H9 (cell line): ENCODE results near the gene SNX25. TPM values are rescaled to one million over a fixed set of nuclear protein-coding genes. Genes with fewer than 3 reads are reported as not detected.

Experiments
- DNase-seq: peaks from one replicate; pipeline ENCODE4 v3.0.0-alpha.2; 2017
- H2AFZ ChIP-seq: one replicate; pipeline ENCODE4 v1.6.1; 2013; ENCODE audit warnings: mild to moderate bottlenecking, low read length, control low read depth, moderate library complexity
- H2AK5ac ChIP-seq: 2 replicates; pipeline ENCODE4 v1.6.1; 2013; ENCODE audit warnings: low read length, control low read depth, mixed read lengths; ENCODE audit not compliant: insufficient read length
- H2BK120ac ChIP-seq: one replicate; pipeline ENCODE4 v1.6.1; 2013; ENCODE audit warnings: low read depth, mild to moderate bottlenecking, low read length, control low read depth, inconsistent platforms; ENCODE audit not compliant: poor library complexity, severe bottlenecking
- H2BK12ac ChIP-seq: 2 replicates; pipeline ENCODE4 v1.6.1; 2013; ENCODE audit warnings: low read length, control low read depth, mixed read lengths, low read depth; ENCODE audit not compliant: insufficient read length
- H2BK15ac ChIP-seq: 2 replicates; pipeline ENCODE4 v1.6.1; 2013; ENCODE audit warnings: low read depth, low read length, control low read depth
- H2BK20ac ChIP-seq: one replicate; pipeline ENCODE4 v1.6.1; 2013; ENCODE audit warnings: low read depth, mild to moderate bottlenecking, low read length, control low read depth, inconsistent platforms; ENCODE audit not compliant: poor library complexity, severe bottlenecking
- H2BK5ac ChIP-seq: 2 replicates; pipeline ENCODE4 v1.6.1; 2013; ENCODE audit warnings: low read length, control low read depth, mixed read lengths; ENCODE audit not compliant: insufficient read length
- H3K14ac ChIP-seq: 2 replicates; pipeline ENCODE4 v1.6.1; 2013; ENCODE audit warnings: low read length, control low read depth; ENCODE audit not compliant: insufficient read depth
- H3K18ac ChIP-seq: 2 replicates; pipeline ENCODE4 v1.6.1; 2013; ENCODE audit warnings: low read depth, mild to moderate bottlenecking, mixed read lengths, low read length, control low read depth; ENCODE audit not compliant: insufficient read length
- H3K23ac ChIP-seq: 2 replicates; pipeline ENCODE4 v1.6.1; 2013; ENCODE audit warnings: low read length, control low read depth, mixed read lengths, low read depth; ENCODE audit not compliant: insufficient read length
- H3K23me2 ChIP-seq: 2 replicates; pipeline ENCODE4 v1.6.1; 2013; ENCODE audit warnings: low read depth, mild to moderate bottlenecking, mixed read lengths, low read length, control low read depth; ENCODE audit not compliant: insufficient read length, poor library complexity, severe bottlenecking
- H3K27ac ChIP-seq: 2 replicates; pipeline ENCODE4 v1.5.1; 2013; ENCODE audit warnings: low read length, control low read depth, mixed read lengths, low read depth; ENCODE audit not compliant: insufficient read length
- H3K27me3 ChIP-seq: 2 replicates; pipeline ENCODE4 v1.6.1; 2013; ENCODE audit warnings: low read length, control low read depth, inconsistent platforms; ENCODE audit not compliant: insufficient read depth
- H3K4ac ChIP-seq: 2 replicates; pipeline ENCODE4 v1.6.1; 2013; ENCODE audit warnings: low read depth, mild to moderate bottlenecking, control low read depth, inconsistent platforms, low read length, moderate library complexity
- H3K4me1 ChIP-seq: 2 replicates; pipeline ENCODE4 v1.6.1; 2013; ENCODE audit warnings: low read length, control low read depth, inconsistent platforms; ENCODE audit not compliant: insufficient read depth
- H3K4me2 ChIP-seq: 2 replicates; pipeline ENCODE4 v1.6.1; 2013; ENCODE audit warnings: low read length, control low read depth, mixed read lengths; ENCODE audit not compliant: insufficient read length, insufficient read depth
- H3K56ac ChIP-seq: 2 replicates; pipeline ENCODE4 v1.6.1; 2013; ENCODE audit warnings: low read depth, mild to moderate bottlenecking, mixed read lengths, low read length, control low read depth; ENCODE audit not compliant: insufficient read length
- H3K79me1 ChIP-seq: 2 replicates; pipeline ENCODE4 v1.6.1; 2013; ENCODE audit warnings: low read depth, mild to moderate bottlenecking, moderate library complexity, low read length, control low read depth, inconsistent platforms; ENCODE audit not compliant: insufficient read depth, poor library complexity, severe bottlenecking
- H3K79me2 ChIP-seq: 2 replicates; pipeline ENCODE4 v1.6.1; 2013; ENCODE audit warnings: low read length, control low read depth, inconsistent platforms; ENCODE audit not compliant: insufficient read depth
- H3K9ac ChIP-seq: 2 replicates; pipeline ENCODE4 v1.6.1; 2013; ENCODE audit warnings: low read length, control low read depth, mixed read lengths; ENCODE audit not compliant: insufficient read length; ENCODE audit errors: extremely low read depth
- H3K9me3 ChIP-seq: one replicate; pipeline ENCODE4 v1.6.1; 2013; ENCODE audit warnings: low read depth, low read length, inconsistent platforms; ENCODE audit not compliant: control insufficient read depth
- H3T11ph ChIP-seq: one replicate; pipeline ENCODE4 v1.6.1; 2013; ENCODE audit warnings: mild to moderate bottlenecking, low read length, control low read depth, inconsistent platforms
- H4K20me1 ChIP-seq: one replicate; pipeline ENCODE4 v1.6.1; 2013; ENCODE audit not compliant: control insufficient read depth, insufficient read length, insufficient read depth
- H4K5ac ChIP-seq: 2 replicates; pipeline ENCODE4 v1.6.1; 2013; ENCODE audit warnings: low read depth, mild to moderate bottlenecking, mixed read lengths, low read length, control low read depth; ENCODE audit not compliant: insufficient read length
- H4K8ac ChIP-seq: replicated peaks from 2 replicates; pipeline ENCODE4 v1.6.1; 2013; ENCODE audit warnings: low read length, control low read depth, mixed read lengths, low read depth; ENCODE audit not compliant: insufficient read length
- H4K91ac ChIP-seq: 2 replicates; pipeline ENCODE4 v1.6.1; 2013; ENCODE audit warnings: low read depth, mild to moderate bottlenecking, moderate library complexity, mixed read lengths, low read length, control low read depth; ENCODE audit not compliant: insufficient read length
- H3K27ac Mint-ChIP-seq, 3 experiments: 2 replicates in 2 of 3; 3 replicates in 1 of 3; pipeline ENCODE4 v1.8.0; 2020 to 2021; ENCODE audit warnings: mixed read lengths in 3 of 3, mild to moderate bottlenecking in 1 of 3, moderate library complexity in 1 of 3
- H3K27me3 Mint-ChIP-seq: 2 replicates; pipeline ENCODE4 v1.8.0; 2021; ENCODE audit warnings: low read depth, mild to moderate bottlenecking, moderate library complexity, mixed read lengths
- H3K36me3 Mint-ChIP-seq, 3 experiments: 2 replicates in 2 of 3; 3 replicates in 1 of 3; pipeline ENCODE4 v1.8.0; 2020 to 2021; ENCODE audit warnings: low read depth in 3 of 3, mixed read lengths in 3 of 3; ENCODE audit not compliant: insufficient read depth in 1 of 3
- H3K4me1 Mint-ChIP-seq, 2 experiments: 2 replicates each; pipeline ENCODE4 v1.8.0; 2020; ENCODE audit warnings: mixed read lengths in 2 of 2
- H3K4me3 Mint-ChIP-seq, 2 experiments: 2 replicates in 1 of 2; 3 replicates in 1 of 2; pipeline ENCODE4 v1.8.0; 2020 to 2021; ENCODE audit warnings: mild to moderate bottlenecking in 2 of 2, mixed read lengths in 2 of 2, moderate library complexity in 1 of 2
- H3K9me3 Mint-ChIP-seq, 2 experiments: 2 replicates in 1 of 2; 3 replicates in 1 of 2; pipeline ENCODE4 v1.8.0; 2020; ENCODE audit warnings: mild to moderate bottlenecking in 2 of 2, mixed read lengths in 2 of 2, moderate library complexity in 1 of 2
- CTCF ChIP-seq: fragments of 200-600 bp; sonication (generic); conservative IDR thresholded peaks from 3 replicates; pipeline ENCODE4 v1.8.0; 2021; ENCODE audit warnings: antibody characterized with exemption, mild to moderate bottlenecking
- WGBS: extraction: QIAGEN DNeasy Blood & Tissue Kit; methylation state at CpG from one replicate; pipeline ENCODE4 v1.1.7; 2013; ENCODE audit warnings: missing lambda C conversion rate, low lambda C conversion rate, mixed read lengths; ENCODE audit not compliant: insufficient read length; ENCODE audit errors: extremely low coverage; 5-methylcytosine and 5-hydroxymethylcytosine counted together
- total RNA-seq: library from RNA; stranded (reverse); gene quantifications from 2 replicates; pipeline ENCODE4 v1.2.1, GENCODE V29; 2021

SNX25 gene
- total RNA-seq, 1 experiment from 2014 or later = 28.2 TPM

GRCh38 chr4:185182239-185182638 lies 27.2 kb upstream of the SNX25 start:
- no peak overlapping the region for H2AFZ ChIP-seq
- no peak overlapping the region for H2BK12ac ChIP-seq
- no peak overlapping the region for H2AK5ac ChIP-seq
- H3K18ac ChIP-seq = no peak overlapping the region
- H3K4ac ChIP-seq = no peak overlapping the region
- H3K9me3 ChIP-seq = no peaks in the 10 kb centered on the region
- no peak overlapping the region for H3K14ac ChIP-seq
- no peak overlapping the region for H3K9ac ChIP-seq
- H3K27me3 ChIP-seq = no peaks in the 10 kb centered on the region
- TF ChIP-seq CTCF = no peak
- peaks cover 0 to under 1% (median 0%) of the 10 kb centered on the region in 3 experiments; a peak in 2 of 7 replicates for H3K36me3 Mint-ChIP-seq
- H4K20me1 ChIP-seq = no peaks in the 10 kb centered on the region
- no peak overlapping the region for H4K91ac ChIP-seq
- no peaks in the 10 kb centered on the region for H3K9me3 Mint-ChIP-seq
- H2BK120ac ChIP-seq = no peak overlapping the region
- H3K4me1 Mint-ChIP-seq = peaks cover 23 to 28% of the 10 kb centered on the region in 2 experiments
- no peak overlapping the region for H3K56ac ChIP-seq
- no peak overlapping the region for H4K5ac ChIP-seq
- H3K4me3 Mint-ChIP-seq = no peak overlapping the region
- no peak overlapping the region for H3K23ac ChIP-seq
- no peak overlapping the region for H4K8ac ChIP-seq
- no peak overlapping the region for H2BK20ac ChIP-seq
- peak overlapping the region; percentile 15 to 63 (median 34); a peak in 4 of 7 replicates for H3K27ac Mint-ChIP-seq
- H3K23me2 ChIP-seq = no peaks in the 10 kb centered on the region
- H3T11ph ChIP-seq = no peak overlapping the region
- peaks cover 2% of the 10 kb centered on the region; the same call in 1 of the 2 replicates for H3K79me2 ChIP-seq
- no peak overlapping the region for H3K27ac ChIP-seq
- peaks cover 8% of the 10 kb centered on the region for H3K4me1 ChIP-seq
- DNase-seq = no peak
- peaks cover 4% of the 10 kb centered on the region for H3K79me1 ChIP-seq
- H3K27me3 Mint-ChIP-seq = no peaks in the 10 kb centered on the region
- H2BK5ac ChIP-seq = no peak overlapping the region
- H3K4me2 ChIP-seq = no peak overlapping the region
- whole genome bisulfite sequencing = no CpG with 5 or more reads among the region's 2 CpGs
- no peak overlapping the region for H2BK15ac ChIP-seq
